Prostate gland (tissue), 2 donors: ENCODE measurements around the gene TECRL. TPM values are rescaled to one million over a fixed set of nuclear protein-coding genes. Genes with fewer than 3 reads are reported as not detected.

Source experiments
- DNase-seq: peaks from one replicate; pipeline ENCODE4 v3.0.0-alpha.2; 2019; ENCODE audit warnings: low spot score
- H3K27ac ChIP-seq, 2 donors: fragments of 200-600 bp; sonication (generic); 2 replicates each; pipeline ENCODE4 v1.5.1; 2017 to 2019
- H3K27me3 ChIP-seq: fragments of 200-600 bp; sonication (generic); replicated peaks from 2 replicates; pipeline ENCODE4 v1.5.1; 2019; ENCODE audit not compliant: insufficient read depth
- H3K36me3 ChIP-seq, 2 donors: fragments of 200-600 bp; sonication (generic); 1 replicate in 1 of 2; 2 replicates in 1 of 2; pipeline versions ENCODE4 v1.5.1 to v1.8.1; 2017 to 2019
- H3K4me1 ChIP-seq: fragments of 200-600 bp; sonication (generic); replicated peaks from 2 replicates; pipeline ENCODE4 v1.5.1; 2019
- H3K4me3 ChIP-seq, 2 donors: fragments of 200-600 bp; sonication (generic); 2 replicates each; pipeline ENCODE4 v1.5.1; 2017 to 2019
- H3K9me3 ChIP-seq: fragments of 200-600 bp; sonication (generic); 2 replicates; pipeline ENCODE4 v1.5.1; 2017
- POLR2A ChIP-seq: fragments of 450-650 bp; IDR thresholded peaks from one replicate; pipeline ENCODE4 v1.6.1; 2016; ENCODE audit warnings: antibody characterized with exemption, mild to moderate bottlenecking
- POLR2AphosphoS5 ChIP-seq: sonication (generic); formaldehyde crosslinking; IDR thresholded peaks from one replicate; pipeline ENCODE4 v1.6.1; 2017; ENCODE audit warnings: antibody characterized with exemption
- WGBS: methylation state at CpG from one replicate; pipeline ENCODE4 v1.1.5; 2018; 5-methylcytosine and 5-hydroxymethylcytosine counted together
- intact Hi-C: fragments of 100-400 bp; cut with DNase I; formaldehyde crosslinking; loops from one replicate; pipeline ENCODE4 v1.14.2; 2022
- total RNA-seq, 2 donors: library from RNA; depleted of rRNA; stranded (reverse); fragments of >200 nt; gene quantifications; one replicate each; pipeline ENCODE4 v1.1.0, GENCODE V29; 2016
- TF ChIP-seq, protein P1 (sequence below), 4 experiments: fragments of 200-600 bp in 2 of 4; fragments of 450-650 bp in 2 of 4; sonication (generic) in 2 of 4; IDR thresholded peaks; 1 replicate in 3 of 4; 2 replicates in 1 of 4; pipeline ENCODE4 v1.5.1; 2016 to 2019; ENCODE audit warnings: antibody characterized with exemption in 4 of 4, mild to moderate bottlenecking in 2 of 4, moderate library complexity in 2 of 4

TECRL gene, protein sequence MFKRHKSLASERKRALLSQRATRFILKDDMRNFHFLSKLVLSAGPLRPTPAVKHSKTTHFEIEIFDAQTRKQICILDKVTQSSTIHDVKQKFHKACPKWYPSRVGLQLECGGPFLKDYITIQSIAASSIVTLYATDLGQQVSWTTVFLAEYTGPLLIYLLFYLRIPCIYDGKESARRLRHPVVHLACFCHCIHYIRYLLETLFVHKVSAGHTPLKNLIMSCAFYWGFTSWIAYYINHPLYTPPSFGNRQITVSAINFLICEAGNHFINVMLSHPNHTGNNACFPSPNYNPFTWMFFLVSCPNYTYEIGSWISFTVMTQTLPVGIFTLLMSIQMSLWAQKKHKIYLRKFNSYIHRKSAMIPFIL
- total RNA-seq, result 1 to 10 TPM in 1 of 2 donors, not detected in 1; 1.5 TPM

DNA sequence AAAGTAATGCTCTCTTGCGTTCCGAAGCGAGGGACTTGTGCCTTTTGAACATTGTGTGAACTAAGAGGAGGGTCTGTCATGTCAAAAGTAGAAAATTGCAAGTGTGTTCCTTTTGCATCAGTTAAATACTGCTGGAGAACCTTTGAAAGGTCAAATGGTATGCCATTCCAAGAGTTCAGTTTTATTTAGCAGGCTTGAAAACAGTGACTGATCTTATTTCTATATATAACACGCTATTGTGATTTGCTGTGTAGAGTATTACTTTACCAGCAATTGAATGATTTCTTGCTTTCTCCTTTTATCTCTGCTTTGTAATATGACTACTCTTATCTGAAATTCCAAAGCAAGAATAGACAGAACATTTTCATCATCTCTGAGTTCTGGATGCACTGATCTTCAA lies at the start of gene TECRL:
TECRL (minus strand) TSS at position 151 of the 400 bp plus-strand sequence; CDS start at position 52, 99 bp downstream.
- Histone ChIP-seq H3K27me3 (no peaks in the 10 kb centered on the region), H3K36me3 (no peaks in the 10 kb centered on the region), H3K4me3 (no peak within 1 kb of the TSS), H3K9me3 (no peaks in the 10 kb centered on the region), H3K27ac (no peak within 1 kb of the TSS), H3K4me1 (no peaks in the 10 kb centered on the region)
- 82% methylated on average over 4 of the region's 4 CpGs for WGBS
- intact Hi-C loops, result no loop called here
- TF ChIP-seq, protein P1, sequence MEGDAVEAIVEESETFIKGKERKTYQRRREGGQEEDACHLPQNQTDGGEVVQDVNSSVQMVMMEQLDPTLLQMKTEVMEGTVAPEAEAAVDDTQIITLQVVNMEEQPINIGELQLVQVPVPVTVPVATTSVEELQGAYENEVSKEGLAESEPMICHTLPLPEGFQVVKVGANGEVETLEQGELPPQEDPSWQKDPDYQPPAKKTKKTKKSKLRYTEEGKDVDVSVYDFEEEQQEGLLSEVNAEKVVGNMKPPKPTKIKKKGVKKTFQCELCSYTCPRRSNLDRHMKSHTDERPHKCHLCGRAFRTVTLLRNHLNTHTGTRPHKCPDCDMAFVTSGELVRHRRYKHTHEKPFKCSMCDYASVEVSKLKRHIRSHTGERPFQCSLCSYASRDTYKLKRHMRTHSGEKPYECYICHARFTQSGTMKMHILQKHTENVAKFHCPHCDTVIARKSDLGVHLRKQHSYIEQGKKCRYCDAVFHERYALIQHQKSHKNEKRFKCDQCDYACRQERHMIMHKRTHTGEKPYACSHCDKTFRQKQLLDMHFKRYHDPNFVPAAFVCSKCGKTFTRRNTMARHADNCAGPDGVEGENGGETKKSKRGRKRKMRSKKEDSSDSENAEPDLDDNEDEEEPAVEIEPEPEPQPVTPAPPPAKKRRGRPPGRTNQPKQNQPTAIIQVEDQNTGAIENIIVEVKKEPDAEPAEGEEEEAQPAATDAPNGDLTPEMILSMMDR (IDR thresholded peaks at IDR 0.05), result no peak
- TF ChIP-seq POLR2AphosphoS5, result no peak
- TF ChIP-seq POLR2A, result no peak
- DNase-seq, result no peak

GRCh38 chr4:64432674-64433073 lies 23.4 kb upstream of the TECRL start:
- WGBS, result 92% methylated on average over 10 of the region's 10 CpGs
- TF ChIP-seq, protein P1 (IDR thresholded peaks at IDR 0.05), result no peak
- no peak for TF ChIP-seq POLR2A
- no peak for TF ChIP-seq POLR2AphosphoS5

DNA sequence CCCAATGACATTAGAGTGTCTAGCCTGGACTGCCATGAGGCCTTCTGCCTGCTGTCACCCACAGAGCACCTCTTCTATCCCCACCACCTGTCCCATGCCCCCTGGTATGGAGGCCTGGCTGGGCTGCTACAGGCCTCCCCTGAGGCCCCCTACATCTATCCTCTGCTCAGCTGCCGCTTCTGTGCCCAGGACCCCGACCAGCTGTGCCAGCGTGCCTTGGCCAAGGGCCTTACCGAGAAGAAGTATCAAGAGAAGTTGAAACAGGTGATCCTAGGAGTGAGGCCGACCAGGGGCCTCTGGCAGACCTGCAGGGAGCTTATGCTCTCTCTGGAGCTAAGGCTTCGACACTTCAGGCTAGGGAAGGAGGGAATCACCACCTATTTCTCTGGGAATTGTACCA lies 21.7 kb upstream of the TECRL start:
- WGBS, result 86% methylated on average over 6 of the region's 6 CpGs
- Histone ChIP-seq H3K4me1 (no peaks in the 10 kb centered on the region), H3K4me3 (no peak overlapping the region), H3K27me3 (no peaks in the 10 kb centered on the region), H3K36me3 (no peaks in the 10 kb centered on the region), H3K9me3 (no peaks in the 10 kb centered on the region), H3K27ac (no peak overlapping the region)
- DNase-seq, result no peak
- TF ChIP-seq POLR2A (no peak), POLR2AphosphoS5 (no peak)
- TF ChIP-seq, protein P1 (IDR thresholded peaks at IDR 0.05), result no peak
- intact Hi-C loops, result no loop called here

More at GRCh38 chr4:64432674-64433073, 23.4 kb upstream of the TECRL start:
- intact Hi-C loops, result no loop called here
- Histone ChIP-seq H3K27ac (no peak overlapping the region), H3K9me3 (no peaks in the 10 kb centered on the region), H3K4me3 (no peak overlapping the region), H3K4me1 (no peaks in the 10 kb centered on the region), H3K27me3 (no peaks in the 10 kb centered on the region), H3K36me3 (no peaks in the 10 kb centered on the region)
- no peak for DNase-seq

- intact Hi-C loops, result no loop called here
- TF ChIP-seq POLR2AphosphoS5 (peak; percentile 40), POLR2A (no peak)
- Histone ChIP-seq H3K27ac (no peak overlapping the region), H3K4me1 (no peaks in the 10 kb centered on the region), H3K9me3 (no peaks in the 10 kb centered on the region), H3K4me3 (no peak overlapping the region), H3K27me3 (no peaks in the 10 kb centered on the region), H3K36me3 (no peaks in the 10 kb centered on the region)
- 7% methylated on average over 1 of the region's 1 CpG for WGBS
- DNase-seq, result peak; percentile 44
Measured at GRCh38 chr4:64417974-64418373, 8.7 kb upstream of the TECRL start.

DNA sequence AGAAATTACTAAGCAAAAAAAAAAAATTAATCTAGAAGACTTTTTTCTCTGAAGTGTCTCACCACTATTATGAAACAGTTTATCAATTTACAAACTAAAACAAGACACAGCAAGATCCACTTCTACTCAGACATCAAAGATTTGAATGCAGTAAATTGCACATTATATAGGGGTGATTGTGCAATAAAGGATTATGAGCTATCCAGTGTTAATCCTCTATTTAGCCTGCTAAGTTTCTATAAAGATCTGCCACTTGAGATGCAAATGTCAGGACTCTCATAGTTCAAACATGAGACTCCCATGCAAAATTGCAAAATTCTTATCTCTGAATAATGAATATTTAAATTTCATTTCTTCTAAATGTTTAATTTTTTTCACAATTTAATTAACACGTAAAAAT lies 2.2 kb downstream of the TECRL start:
- WGBS, result 95% methylated on average over 1 of the region's 1 CpG
- Histone ChIP-seq H3K4me1 (no peaks in the 10 kb centered on the region), H3K36me3 (no peaks in the 10 kb centered on the region), H3K27me3 (no peaks in the 10 kb centered on the region), H3K27ac (no peak overlapping the region), H3K4me3 (no peak overlapping the region), H3K9me3 (no peaks in the 10 kb centered on the region)
- TF ChIP-seq POLR2A, result no peak
- intact Hi-C loops, result no loop called here
- DNase-seq, result no peak

- Histone ChIP-seq H3K27me3 (no peaks in the 10 kb centered on the region), H3K27ac (no peak overlapping the region), H3K4me1 (no peaks in the 10 kb centered on the region), H3K36me3 (no peaks in the 10 kb centered on the region), H3K4me3 (no peak overlapping the region), H3K9me3 (no peaks in the 10 kb centered on the region)
- WGBS, result 85% methylated on average over 11 of the region's 11 CpGs
- intact Hi-C loops, result no loop called here
- TF ChIP-seq POLR2AphosphoS5 (no peak), POLR2A (no peak)
- TF ChIP-seq, protein P1 (IDR thresholded peaks at IDR 0.05), result no peak
- DNase-seq, result no peak
Measured at GRCh38 chr4:64405761-64406160, 3.5 kb downstream of the TECRL start.
